ENCODE measurements around the gene UFD1. TPM values are rescaled to one million over a fixed set of nuclear protein-coding genes. Genes with fewer than 3 reads are reported as not detected.
A peak's percentile ranks its signal among the peaks of the same experiment; 100 is the strongest.

Gene UFD1
- total and polyA plus RNA-seq, 9 of the 15 experiments (the other 6 are each of a cell fraction or from before 2014, with no cell fraction given), result 238 to 645 (median 363) TPM

DNA sequence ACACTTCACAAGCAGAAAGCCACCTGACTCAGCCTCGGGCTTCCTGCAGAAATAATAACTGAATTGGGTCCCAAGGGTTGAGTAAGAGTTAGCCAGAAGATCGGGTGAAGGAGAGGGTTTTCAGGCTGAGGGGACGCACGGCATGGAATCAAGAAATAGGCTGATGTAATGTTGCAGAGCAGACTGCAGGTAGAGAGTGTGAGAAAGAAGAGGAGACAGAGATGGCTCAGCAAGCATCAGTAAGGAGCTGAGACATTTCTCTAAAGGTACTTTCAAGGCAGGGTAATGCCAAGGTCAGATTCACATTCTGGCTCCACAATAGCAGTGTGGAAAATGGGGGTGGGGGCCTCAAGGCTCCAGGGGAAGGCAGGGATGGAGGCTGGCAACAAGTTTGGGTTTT, 66.1 kb downstream of the UFD1 start (continued):
- TF ChIP-seq, protein P1, sequence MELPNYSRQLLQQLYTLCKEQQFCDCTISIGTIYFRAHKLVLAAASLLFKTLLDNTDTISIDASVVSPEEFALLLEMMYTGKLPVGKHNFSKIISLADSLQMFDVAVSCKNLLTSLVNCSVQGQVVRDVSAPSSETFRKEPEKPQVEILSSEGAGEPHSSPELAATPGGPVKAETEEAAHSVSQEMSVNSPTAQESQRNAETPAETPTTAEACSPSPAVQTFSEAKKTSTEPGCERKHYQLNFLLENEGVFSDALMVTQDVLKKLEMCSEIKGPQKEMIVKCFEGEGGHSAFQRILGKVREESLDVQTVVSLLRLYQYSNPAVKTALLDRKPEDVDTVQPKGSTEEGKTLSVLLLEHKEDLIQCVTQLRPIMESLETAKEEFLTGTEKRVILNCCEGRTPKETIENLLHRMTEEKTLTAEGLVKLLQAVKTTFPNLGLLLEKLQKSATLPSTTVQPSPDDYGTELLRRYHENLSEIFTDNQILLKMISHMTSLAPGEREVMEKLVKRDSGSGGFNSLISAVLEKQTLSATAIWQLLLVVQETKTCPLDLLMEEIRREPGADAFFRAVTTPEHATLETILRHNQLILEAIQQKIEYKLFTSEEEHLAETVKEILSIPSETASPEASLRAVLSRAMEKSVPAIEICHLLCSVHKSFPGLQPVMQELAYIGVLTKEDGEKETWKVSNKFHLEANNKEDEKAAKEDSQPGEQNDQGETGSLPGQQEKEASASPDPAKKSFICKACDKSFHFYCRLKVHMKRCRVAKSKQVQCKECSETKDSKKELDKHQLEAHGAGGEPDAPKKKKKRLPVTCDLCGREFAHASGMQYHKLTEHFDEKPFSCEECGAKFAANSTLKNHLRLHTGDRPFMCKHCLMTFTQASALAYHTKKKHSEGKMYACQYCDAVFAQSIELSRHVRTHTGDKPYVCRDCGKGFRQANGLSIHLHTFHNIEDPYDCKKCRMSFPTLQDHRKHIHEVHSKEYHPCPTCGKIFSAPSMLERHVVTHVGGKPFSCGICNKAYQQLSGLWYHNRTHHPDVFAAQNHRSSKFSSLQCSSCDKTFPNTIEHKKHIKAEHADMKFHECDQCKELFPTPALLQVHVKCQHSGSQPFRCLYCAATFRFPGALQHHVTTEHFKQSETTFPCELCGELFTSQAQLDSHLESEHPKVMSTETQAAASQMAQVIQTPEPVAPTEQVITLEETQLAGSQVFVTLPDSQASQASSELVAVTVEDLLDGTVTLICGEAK (IDR thresholded peaks at IDR 0.05), result no peak
- TF ChIP-seq, protein P1 (CRISPR knock-in tag; IDR thresholded peaks at IDR 0.05), result 0 out of 2 replicates have a peak, but pooled peaks have one; percentile 29
- no peak for TF ChIP-seq ZNF655 (CRISPR knock-in tag; IDR thresholded peaks at IDR 0.05)
- no peak for TF ChIP-seq PHF21A (IDR thresholded peaks at IDR 0.05; ENCODE audit: borderline replicate concordance, low read depth)
- TF ChIP-seq ZKSCAN8 (CRISPR knock-in tag; IDR thresholded peaks at IDR 0.05), result no peak
